Adrenal gland (tissue), 5 donors: ENCODE results near the gene HCRTR1.

Source experiments
- POLR2A ChIP-seq, 2 donors: fragments of 450-650 bp; IDR thresholded peaks; one replicate each; pipeline ENCODE4 v1.6.1; 2017; ENCODE audit warnings: antibody characterized with exemption in 2 of 2, mild to moderate bottlenecking in 2 of 2, moderate library complexity in 1 of 2
- TF ChIP-seq, protein P1 (sequence below), 6 experiments: fragments of 450-650 bp in 4 of 6; fragments of 200-600 bp in 2 of 6; sonication (generic) in 1 of 6; IDR thresholded peaks; 1 replicate in 5 of 6; 2 replicates in 1 of 6; pipeline versions ENCODE4 v1.5.1 to v1.8.0; 2016 to 2021; ENCODE audit warnings: antibody characterized with exemption in 6 of 6, mild to moderate bottlenecking in 2 of 6, moderate library complexity in 1 of 6
- donor health status: DM: no; HTN: no; CAD: no.

GRCh38 chr1:31623365-31623764 is 5.9 kb downstream of the HCRTR1 start:
- TF ChIP-seq, protein P1, sequence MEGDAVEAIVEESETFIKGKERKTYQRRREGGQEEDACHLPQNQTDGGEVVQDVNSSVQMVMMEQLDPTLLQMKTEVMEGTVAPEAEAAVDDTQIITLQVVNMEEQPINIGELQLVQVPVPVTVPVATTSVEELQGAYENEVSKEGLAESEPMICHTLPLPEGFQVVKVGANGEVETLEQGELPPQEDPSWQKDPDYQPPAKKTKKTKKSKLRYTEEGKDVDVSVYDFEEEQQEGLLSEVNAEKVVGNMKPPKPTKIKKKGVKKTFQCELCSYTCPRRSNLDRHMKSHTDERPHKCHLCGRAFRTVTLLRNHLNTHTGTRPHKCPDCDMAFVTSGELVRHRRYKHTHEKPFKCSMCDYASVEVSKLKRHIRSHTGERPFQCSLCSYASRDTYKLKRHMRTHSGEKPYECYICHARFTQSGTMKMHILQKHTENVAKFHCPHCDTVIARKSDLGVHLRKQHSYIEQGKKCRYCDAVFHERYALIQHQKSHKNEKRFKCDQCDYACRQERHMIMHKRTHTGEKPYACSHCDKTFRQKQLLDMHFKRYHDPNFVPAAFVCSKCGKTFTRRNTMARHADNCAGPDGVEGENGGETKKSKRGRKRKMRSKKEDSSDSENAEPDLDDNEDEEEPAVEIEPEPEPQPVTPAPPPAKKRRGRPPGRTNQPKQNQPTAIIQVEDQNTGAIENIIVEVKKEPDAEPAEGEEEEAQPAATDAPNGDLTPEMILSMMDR (IDR thresholded peaks at IDR 0.05) = no peak
- TF ChIP-seq POLR2A (IDR thresholded peaks at IDR 0.05) = no peak
